Aorta (tissue), 5 donors: Measurements from ENCODE around the gene COL24A1. TPM values are rescaled to one million over a fixed set of nuclear protein-coding genes. Genes with fewer than 3 reads are reported as not detected.

Experiments used
- ATAC-seq: fragments of 200-7000 bp; cut with Tn5 transposase; one replicate; pipeline ENCODE4 v1.9.1; 2022; ENCODE audit warnings: moderate library complexity; ENCODE audit not compliant: low FRiP score
- DNase-seq, 2 donors: peaks; one replicate each; pipeline ENCODE4 v3.0.0-alpha.2; 2020
- H3K27ac ChIP-seq, 2 donors: one replicate each; pipeline ENCODE4 v1.5.1; 2013; ENCODE audit warnings: low read length in 2 of 2, mild to moderate bottlenecking in 2 of 2, moderate library complexity in 2 of 2, control low read depth in 1 of 2, inconsistent platforms in 1 of 2, low read depth in 1 of 2
- H3K27me3 ChIP-seq, 2 donors: one replicate each; pipeline ENCODE4 v1.6.1; 2013; ENCODE audit warnings: control low read depth in 1 of 2, low read length in 1 of 2, mild to moderate bottlenecking in 1 of 2, moderate library complexity in 1 of 2; ENCODE audit not compliant: insufficient read depth in 2 of 2, control insufficient read depth in 1 of 2
- H3K36me3 ChIP-seq, 2 donors: one replicate each; pipeline ENCODE4 v1.6.1; 2013; ENCODE audit warnings: control low read depth in 1 of 2, low read length in 1 of 2, mild to moderate bottlenecking in 1 of 2; ENCODE audit not compliant: insufficient read depth in 2 of 2, control insufficient read depth in 1 of 2
- H3K4me1 ChIP-seq, 2 donors: one replicate each; pipeline ENCODE4 v1.6.1; 2013; ENCODE audit warnings: low read length in 2 of 2, control low read depth in 1 of 2, mild to moderate bottlenecking in 1 of 2, moderate library complexity in 1 of 2; ENCODE audit not compliant: insufficient read depth in 2 of 2, control insufficient read depth in 1 of 2
- H3K4me3 ChIP-seq, 2 donors: one replicate each; pipeline ENCODE4 v1.5.1; 2013; ENCODE audit warnings: low read length in 2 of 2, control low read depth in 1 of 2, mild to moderate bottlenecking in 1 of 2
- H3K9me3 ChIP-seq: one replicate; pipeline ENCODE4 v1.6.1; 2013; ENCODE audit warnings: mild to moderate bottlenecking, low read length; ENCODE audit not compliant: control insufficient read depth
- WGBS, 2 donors: extraction: QIAGEN DNeasy Blood & Tissue Kit; methylation state at CpG; one replicate each; pipeline ENCODE4 v1.1.7; 2013; 5-methylcytosine and 5-hydroxymethylcytosine counted together
- intact Hi-C, 2 donors: fragments of 100-400 bp; cut with DNase I; formaldehyde crosslinking; loops; one replicate each; pipeline versions ENCODE4 v1.14.2 to v1.15.0; 2022
- polyA plus RNA-seq, 2 donors: library from polyadenylated mRNA; stranded (reverse); fragments of 200-250 nt; gene quantifications; one replicate each; pipeline ENCODE4 v1.2.3, GENCODE V29; 2013
- total RNA-seq, 2 donors: library from RNA; stranded (reverse); fragmentation: NEBNext Ultra II Directional; extraction: Animal tissue kit (Norgen Biotek cat#: 25700); gene quantifications; one replicate each; pipeline ENCODE4 v1.2.1, GENCODE V29; 2021
- donor health status: healthy with polysubstance abuse.
- donor health status: Bipolar disorder and iron deficiency.
- donor health status: DM: no; HTN: no; CAD: no.
- donor health status: DM: no; HTN: no; CAD: no.
- donor health status: DM: yes; HTN: yes; CAD: no.

Gene COL24A1
- total and polyA plus RNA-seq, 4 donors, result 0.31 to 3.0 (median 1.3) TPM

DNA sequence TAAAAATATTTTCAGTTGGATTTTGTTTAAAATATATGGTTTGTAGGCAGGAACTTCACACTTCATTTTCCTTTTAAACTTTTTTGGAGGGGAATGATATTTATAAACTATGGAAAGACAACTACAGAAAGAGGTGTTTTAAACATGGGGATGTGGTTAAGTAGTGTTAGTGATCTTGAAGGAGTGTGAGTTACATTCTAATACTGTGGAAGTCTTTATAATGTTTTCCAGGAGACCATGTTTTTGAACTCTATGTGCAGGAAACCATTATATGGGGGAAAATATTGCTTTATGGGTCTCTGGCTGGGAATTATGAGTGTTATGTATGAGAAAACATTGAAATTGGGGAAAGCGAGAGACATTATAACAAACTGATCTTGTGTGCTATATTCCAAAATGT, 35.8 kb upstream of the COL24A1 start:
- intact Hi-C loops, result no loop called here
- H3K27ac ChIP-seq, result no peak overlapping the region
- no peaks in the 10 kb centered on the region for H3K4me1 ChIP-seq

DNA sequence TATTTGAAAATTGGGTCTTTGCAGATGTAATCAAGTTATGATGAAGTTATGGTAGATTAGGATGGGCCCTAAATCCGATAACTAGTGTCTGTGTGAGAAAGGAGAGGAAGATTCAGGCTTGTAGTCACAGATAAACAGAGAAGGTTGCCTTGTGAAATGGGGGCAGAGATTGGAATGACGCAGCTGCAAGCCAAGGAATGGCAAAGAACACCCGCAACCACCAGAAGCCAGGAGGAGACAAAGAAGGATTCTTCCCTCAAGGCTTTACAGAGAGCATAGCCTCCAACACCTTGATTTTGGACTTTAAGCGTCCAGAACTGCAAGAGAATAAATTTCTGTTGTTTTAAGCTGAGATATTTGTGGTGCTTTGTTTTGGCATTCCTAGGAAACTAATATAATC, 35.4 kb upstream of the COL24A1 start:
- DNase-seq (no peak), ATAC-seq (no peak)
- Histone ChIP-seq H3K4me3 (no peak overlapping the region), H3K27ac (no peak overlapping the region), H3K9me3 (no peaks in the 10 kb centered on the region), H3K4me1 (no peaks in the 10 kb centered on the region), H3K27me3 (no peaks in the 10 kb centered on the region), H3K36me3 (no peaks in the 10 kb centered on the region)
- intact Hi-C loops, result no loop called here
- 73 to 81% methylated on average over 4 of the region's 4 CpGs for WGBS, 2 donors

More for the DNA sequence above, 35.8 kb upstream of the COL24A1 start:
- Histone ChIP-seq H3K27me3 (no peaks in the 10 kb centered on the region), H3K9me3 (no peaks in the 10 kb centered on the region), H3K36me3 (no peaks in the 10 kb centered on the region), H3K4me3 (no peak overlapping the region)
- DNase-seq, result no peak
- no peak for ATAC-seq
- 57 to 80% methylated on average over 1 of the region's 1 CpG for WGBS, 2 donors

DNA sequence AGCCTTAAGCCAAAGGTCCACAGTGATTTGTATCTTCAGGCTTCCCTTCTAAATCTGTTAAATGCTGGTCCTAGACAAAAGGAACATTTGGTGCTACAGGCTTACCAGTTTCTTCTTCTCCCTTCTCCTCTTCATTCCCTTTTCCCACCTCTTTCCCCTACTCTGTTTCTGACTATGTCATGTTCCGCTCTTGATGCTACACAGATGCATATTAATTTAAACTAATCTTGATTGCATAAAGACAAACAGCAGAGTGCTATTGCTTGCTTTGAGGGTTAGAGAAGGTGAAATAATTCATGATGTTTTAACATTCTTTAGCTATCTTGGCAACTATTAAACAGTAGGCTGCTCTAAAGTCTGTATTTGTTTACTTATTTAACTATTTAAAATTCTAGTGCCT, 34.3 kb upstream of the COL24A1 start:
- Histone ChIP-seq H3K4me3 (no peak overlapping the region), H3K4me1 (no peaks in the 10 kb centered on the region), H3K27ac (no peak overlapping the region), H3K27me3 (no peaks in the 10 kb centered on the region), H3K9me3 (no peaks in the 10 kb centered on the region), H3K36me3 (no peaks in the 10 kb centered on the region)
- DNase-seq, result no peak
- WGBS, 2 donors, result 91 to 93% methylated on average over 1 of the region's 1 CpG
- ATAC-seq, result no peak
- intact Hi-C loops, result no loop called here

DNA sequence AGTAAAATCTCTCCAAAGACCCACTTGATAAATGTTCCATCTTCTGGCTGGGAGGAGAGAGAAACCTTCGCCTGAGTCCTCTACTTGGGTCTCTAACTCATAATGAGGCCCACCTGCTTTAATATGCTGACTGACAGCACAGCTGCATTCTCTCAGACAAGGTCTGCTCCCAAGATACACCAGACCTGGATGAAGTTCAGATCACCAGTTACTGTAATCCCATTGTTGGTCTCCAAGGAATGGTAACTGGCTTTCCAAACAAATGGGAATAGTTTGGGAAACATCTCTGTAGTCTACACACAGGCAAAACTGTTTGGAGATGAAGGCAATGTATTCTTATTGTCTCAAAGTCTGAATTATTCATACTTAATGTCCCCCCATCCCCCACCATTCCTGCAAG, 27.9 kb upstream of the COL24A1 start:
- 80 to 87% methylated on average over 1 of the region's 1 CpG for WGBS, 2 donors
- Histone ChIP-seq H3K36me3 (no peaks in the 10 kb centered on the region), H3K27ac (no peak overlapping the region), H3K9me3 (no peaks in the 10 kb centered on the region), H3K27me3 (no peaks in the 10 kb centered on the region), H3K4me1 (no peaks in the 10 kb centered on the region), H3K4me3 (no peak overlapping the region)
- ATAC-seq (no peak), DNase-seq (no peak)
- intact Hi-C loops, result no loop called here

DNA sequence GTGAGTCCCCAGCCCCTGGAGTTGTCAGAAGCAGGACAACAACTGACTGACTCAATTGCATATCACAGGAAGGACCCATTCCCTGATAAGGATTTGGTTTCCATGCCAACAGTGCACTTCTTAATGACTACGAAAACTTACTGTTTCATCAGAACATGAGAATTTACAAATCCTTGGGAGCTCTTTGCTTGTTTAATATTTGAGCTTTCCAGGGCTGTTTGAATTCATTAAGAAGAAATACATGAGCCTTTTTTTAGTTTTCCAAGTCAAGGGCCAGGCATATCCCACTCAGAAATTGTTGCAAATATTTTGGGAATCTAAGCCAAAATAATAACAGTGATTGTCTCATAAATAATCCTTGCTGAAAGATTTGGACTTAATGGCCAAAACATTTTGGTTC, 27.2 kb upstream of the COL24A1 start:
- no peak for ATAC-seq
- Histone ChIP-seq H3K27ac (no peak overlapping the region), H3K4me1 (no peaks in the 10 kb centered on the region), H3K9me3 (no peaks in the 10 kb centered on the region), H3K27me3 (no peaks in the 10 kb centered on the region), H3K36me3 (no peaks in the 10 kb centered on the region), H3K4me3 (no peak overlapping the region)
- intact Hi-C loops, result no loop called here
- no peak for DNase-seq
- WGBS, 2 donors, result 0 to 12% methylated on average over 1 of the region's 1 CpG

DNA sequence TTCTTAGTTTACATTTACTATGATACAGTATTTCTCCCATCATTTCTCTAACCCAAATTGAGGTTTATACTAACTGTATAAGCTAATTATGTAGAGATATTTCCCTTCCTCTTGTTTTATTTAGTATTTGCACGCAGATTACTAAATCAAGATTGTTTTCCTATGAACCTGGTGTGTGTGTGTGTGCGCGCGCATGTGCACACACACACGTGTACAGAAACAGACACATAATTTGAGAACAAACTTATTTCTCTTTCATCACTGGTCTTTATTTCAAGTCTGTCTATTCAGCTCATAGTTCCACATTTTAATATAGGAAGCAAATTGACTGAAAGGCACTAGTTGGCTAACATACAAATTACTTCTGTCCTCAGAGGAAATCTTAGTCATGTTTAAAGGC, 19.7 kb upstream of the COL24A1 start:
- Histone ChIP-seq H3K27ac (no peak overlapping the region), H3K36me3 (no peaks in the 10 kb centered on the region), H3K27me3 (no peaks in the 10 kb centered on the region), H3K4me1 (no peaks in the 10 kb centered on the region), H3K9me3 (no peaks in the 10 kb centered on the region), H3K4me3 (no peak overlapping the region)
- 62 to 64% methylated on average over 5 of the region's 5 CpGs for WGBS, 2 donors
- DNase-seq, result no peak
- intact Hi-C loops, result no loop called here
- no peak for ATAC-seq

- whole genome bisulfite sequencing, 2 donors, result 3 to 12% methylated on average over 5 of the region's 5 CpGs
Measured at GRCh38 chr1:86175756-86176155, 19.2 kb upstream of the COL24A1 start.

GRCh38 chr1:86169625-86170024, 13.1 kb upstream of the COL24A1 start:
- no peaks in the 10 kb centered on the region for H3K27me3 ChIP-seq
- H3K4me3 ChIP-seq, result no peak overlapping the region
- H3K36me3 ChIP-seq, result no peaks in the 10 kb centered on the region
- WGBS, 2 donors, result 32 to 49% methylated on average over 1 of the region's 1 CpG
- ATAC-seq (no peak), DNase-seq (no peak)
- no peaks in the 10 kb centered on the region for H3K4me1 ChIP-seq
- intact Hi-C loops, result no loop called here
- H3K27ac ChIP-seq, result no peak overlapping the region
- H3K9me3 ChIP-seq, result no peaks in the 10 kb centered on the region

More at GRCh38 chr1:86175756-86176155, 19.2 kb upstream of the COL24A1 start:
- H3K36me3 ChIP-seq, result no peaks in the 10 kb centered on the region
- ATAC-seq (no peak), DNase-seq (no peak)
- no peaks in the 10 kb centered on the region for H3K27me3 ChIP-seq
- H3K4me1 ChIP-seq, result no peaks in the 10 kb centered on the region
- intact Hi-C loops, result no loop called here
- no peaks in the 10 kb centered on the region for H3K9me3 ChIP-seq
- no peak overlapping the region for H3K27ac ChIP-seq
- no peak overlapping the region for H3K4me3 ChIP-seq

DNA sequence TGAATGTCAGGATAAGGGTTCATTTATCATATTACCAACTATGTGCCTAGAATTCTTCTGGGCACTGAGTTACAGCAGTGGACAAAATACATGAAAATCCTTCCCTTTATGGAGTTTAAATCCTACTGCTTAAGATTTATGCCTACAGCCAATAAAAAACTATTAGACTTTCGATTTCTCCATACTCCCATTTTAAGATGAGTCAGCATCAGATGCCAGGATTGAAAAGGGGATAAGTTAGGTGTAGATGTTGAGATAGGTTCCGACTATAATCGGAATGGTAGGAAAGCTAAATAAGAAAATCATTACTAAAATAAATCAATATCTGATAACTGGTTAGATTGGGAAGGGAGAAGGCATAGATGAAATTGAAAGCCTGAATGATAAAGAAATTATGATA, 3.2 kb upstream of the COL24A1 start:
- WGBS, 2 donors, result 89 to 92% methylated on average over 3 of the region's 3 CpGs
- no peaks in the 10 kb centered on the region for H3K9me3 ChIP-seq
- H3K4me1 ChIP-seq, result no peaks in the 10 kb centered on the region
- no peak overlapping the region for H3K4me3 ChIP-seq
- no peaks in the 10 kb centered on the region for H3K36me3 ChIP-seq
- intact Hi-C loops, result no loop called here
- DNase-seq (no peak), ATAC-seq (no peak)
- H3K27ac ChIP-seq, result no peak overlapping the region
- no peaks in the 10 kb centered on the region for H3K27me3 ChIP-seq
